ENCODE data around the gene ZFTA.

- peak in 1 of 3 donors; percentile 22 for TF ChIP-seq POLR2A (IDR thresholded peaks at IDR 0.05)
- TF ChIP-seq, protein P1, sequence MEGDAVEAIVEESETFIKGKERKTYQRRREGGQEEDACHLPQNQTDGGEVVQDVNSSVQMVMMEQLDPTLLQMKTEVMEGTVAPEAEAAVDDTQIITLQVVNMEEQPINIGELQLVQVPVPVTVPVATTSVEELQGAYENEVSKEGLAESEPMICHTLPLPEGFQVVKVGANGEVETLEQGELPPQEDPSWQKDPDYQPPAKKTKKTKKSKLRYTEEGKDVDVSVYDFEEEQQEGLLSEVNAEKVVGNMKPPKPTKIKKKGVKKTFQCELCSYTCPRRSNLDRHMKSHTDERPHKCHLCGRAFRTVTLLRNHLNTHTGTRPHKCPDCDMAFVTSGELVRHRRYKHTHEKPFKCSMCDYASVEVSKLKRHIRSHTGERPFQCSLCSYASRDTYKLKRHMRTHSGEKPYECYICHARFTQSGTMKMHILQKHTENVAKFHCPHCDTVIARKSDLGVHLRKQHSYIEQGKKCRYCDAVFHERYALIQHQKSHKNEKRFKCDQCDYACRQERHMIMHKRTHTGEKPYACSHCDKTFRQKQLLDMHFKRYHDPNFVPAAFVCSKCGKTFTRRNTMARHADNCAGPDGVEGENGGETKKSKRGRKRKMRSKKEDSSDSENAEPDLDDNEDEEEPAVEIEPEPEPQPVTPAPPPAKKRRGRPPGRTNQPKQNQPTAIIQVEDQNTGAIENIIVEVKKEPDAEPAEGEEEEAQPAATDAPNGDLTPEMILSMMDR (IDR thresholded peaks at IDR 0.05) = no peak
Measured at GRCh38 chr11:63769042-63769713, 603 bp upstream of the ZFTA start.
